HG02884 (cell line): ENCODE results near the gene PARP6.

Experiments used
- ATAC-seq: cut with Tn5 transposase; IDR thresholded peaks from one replicate; pipeline ENCODE4 v1.9.1; 2021; ENCODE audit warnings: mild to moderate bottlenecking, moderate library complexity; ENCODE audit not compliant: unreplicated experiment

The PARP6 gene

DNA sequence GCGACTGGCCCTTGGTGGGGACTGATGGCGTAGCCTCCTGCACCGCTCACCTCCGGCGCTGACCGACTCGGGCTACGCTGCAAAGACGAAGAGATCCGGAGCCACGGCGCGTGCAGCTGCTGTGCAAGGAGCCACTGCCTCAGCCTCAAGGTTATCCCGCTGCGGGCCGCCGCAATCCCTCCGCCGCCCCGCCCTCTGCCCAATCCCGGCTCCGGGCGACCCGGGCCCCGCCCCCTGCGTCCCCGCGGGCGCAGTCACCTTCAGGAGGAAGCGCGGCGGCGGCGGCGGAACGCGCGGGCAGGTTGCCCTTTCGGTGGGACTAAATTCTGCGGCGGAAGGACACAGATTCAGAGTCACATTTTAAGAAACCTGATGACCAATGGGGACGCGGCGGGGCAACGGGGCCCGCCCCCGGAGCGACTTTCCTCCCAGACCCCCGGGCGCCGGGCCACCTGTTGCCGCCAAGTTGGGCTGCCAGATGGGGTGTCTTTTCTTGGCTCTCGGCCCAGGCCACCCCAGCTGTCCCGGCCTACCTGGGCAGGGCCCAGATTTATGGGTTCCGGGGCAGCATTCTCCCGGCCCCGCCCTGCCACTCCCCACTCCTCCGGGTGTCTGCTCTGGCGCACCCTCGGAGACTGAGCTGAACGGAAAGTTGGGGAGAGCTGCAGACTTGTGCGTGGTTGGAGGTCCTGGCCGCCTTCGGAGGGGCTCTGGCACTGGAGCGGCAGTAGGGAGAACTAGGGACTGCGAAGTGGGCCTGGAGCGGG is 41.1 kb downstream of the PARP6 start, which contains the start of gene PKM:
PKM (minus strand) TSS at position 125 of the 767 bp plus-strand sequence. CDS start 12,093 bp downstream, outside the sequence.
- peak; percentile 34 for ATAC-seq

DNA sequence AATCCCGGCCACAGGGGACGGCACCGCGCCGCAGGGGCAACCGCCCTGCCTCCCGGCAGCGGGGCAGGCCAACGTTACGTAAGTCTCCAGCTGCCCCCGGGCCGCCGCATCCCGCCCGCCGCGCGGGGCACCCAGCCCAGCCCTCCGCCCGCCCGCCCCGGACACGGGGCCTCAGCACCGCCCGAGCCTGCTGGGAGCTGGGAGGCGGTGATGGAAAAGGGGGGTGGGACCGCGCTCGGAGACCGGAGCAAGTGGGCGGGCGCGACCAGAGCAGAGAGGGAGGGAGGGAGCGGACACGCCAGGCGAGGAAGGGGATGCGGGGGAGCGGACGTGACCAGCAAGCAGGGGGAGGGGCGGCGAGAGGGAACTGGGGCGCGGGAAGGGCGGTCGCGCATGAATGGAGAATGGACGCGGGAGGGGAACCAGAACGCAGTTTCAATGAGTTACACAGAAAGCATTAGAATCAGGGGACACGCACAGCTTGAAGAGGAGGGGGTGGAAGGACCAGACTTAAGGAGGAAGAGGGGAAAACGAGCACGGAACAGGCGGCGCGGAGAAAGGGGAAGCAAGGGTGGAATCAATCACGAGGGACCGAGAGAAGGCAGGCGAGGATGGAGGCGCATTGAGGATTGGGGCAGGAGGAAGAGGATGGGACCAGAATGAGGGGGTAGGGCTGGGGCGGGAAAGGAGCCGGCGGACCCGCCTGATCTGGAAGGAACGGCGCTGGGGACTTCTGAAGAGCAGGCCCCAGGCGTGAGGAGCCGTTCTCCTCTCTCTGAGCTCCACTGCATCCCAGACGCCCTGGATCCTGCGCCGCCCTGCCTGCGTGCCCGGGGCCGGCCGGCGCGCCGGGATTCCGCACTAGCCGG is 41.9 kb downstream of the PARP6 start:
- ATAC-seq, result no peak

DNA sequence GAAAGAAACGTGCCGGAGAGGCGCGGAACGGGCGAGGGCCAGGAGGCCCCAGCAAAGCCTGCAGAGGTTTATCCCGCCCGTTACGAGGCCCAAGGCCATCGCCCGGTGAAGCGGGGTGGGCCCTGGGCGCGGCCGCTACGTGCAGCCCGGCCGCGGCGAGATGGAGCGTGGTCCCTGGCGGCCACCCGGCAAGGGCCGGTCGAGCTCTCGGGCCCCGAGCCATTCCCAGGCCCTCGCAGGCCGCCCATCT is 42.5 kb downstream of the PARP6 start:
- no peak for ATAC-seq

DNA sequence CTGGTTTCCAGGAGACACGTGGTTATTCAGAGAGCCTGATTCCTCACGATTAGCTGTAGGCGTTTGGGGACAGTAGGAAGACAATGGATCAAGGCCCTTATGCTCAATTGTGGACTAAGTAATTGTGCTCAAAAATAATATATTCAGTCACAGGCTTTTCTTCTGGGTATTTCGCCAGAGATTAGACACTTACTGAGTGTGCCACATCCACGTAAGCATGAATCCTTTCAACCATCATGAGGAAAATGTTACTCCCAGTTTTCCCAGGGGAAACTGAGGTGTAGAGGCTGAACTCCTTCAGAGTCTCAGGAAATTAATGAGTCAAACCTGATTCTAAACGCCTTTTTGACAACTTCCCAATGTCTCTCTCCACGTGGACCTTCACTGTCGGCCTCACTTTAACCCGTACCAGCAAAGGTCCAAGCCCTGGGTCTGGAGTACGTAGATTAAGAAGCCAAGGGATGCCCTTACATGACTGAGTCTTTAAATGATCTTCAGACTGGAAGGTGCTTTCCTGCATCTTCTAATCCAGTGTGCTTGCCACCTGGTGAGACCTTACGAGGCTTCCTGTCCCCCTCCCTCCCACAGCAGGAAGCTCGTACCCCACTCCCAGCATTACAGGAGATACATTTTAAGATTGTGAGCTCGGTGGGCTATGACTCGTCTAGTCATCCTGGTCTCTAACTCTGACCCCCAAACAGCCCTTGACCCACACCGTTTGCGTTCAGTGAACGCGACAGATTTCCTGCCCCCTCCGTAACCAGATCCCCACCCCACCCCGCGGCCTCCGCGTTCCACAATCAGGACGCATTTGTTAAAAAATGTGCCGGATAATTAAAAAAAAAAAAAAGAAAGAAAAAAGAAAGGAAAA is 43.0 kb downstream of the PARP6 start:
- no peak for ATAC-seq

DNA sequence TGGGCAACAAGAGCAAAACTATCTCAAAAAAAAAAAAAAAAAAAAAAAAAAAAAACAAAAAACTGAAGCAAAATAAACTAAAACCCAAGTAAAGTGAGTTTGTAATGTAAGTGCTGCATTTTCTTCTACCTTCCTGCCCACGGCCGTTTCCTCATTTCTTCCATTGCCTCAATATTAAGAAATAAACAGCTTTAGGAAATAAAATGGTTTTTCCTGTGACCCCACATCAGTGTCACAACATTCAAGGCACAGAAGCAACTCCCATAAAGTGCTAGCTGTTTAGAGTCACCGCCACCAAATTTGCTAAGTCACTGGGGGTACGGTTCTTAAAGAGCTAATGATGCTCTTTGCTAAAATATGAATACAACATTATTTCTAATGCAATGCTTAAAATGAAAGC is 44.6 kb downstream of the PARP6 start:
- ATAC-seq, result no peak

DNA sequence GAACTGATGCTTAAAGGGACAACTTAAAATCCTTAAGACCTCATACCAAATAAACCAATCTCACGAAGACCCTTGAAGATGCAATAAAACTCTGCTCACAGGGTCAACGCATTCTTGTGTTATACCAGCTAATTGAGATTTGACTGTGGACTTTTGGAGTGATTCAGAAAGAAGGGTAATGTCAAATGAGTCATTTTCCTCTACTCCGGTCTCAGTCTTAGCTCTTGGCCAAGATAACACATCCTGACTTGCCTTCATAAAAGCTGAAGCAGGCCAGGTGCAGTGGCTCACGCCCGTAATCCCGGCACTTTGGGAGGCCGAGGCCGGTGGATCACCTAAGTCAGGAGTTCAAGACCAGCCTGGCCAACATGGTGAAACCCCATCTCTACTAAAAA is 45.2 kb downstream of the PARP6 start:
- ATAC-seq, result no peak

DNA sequence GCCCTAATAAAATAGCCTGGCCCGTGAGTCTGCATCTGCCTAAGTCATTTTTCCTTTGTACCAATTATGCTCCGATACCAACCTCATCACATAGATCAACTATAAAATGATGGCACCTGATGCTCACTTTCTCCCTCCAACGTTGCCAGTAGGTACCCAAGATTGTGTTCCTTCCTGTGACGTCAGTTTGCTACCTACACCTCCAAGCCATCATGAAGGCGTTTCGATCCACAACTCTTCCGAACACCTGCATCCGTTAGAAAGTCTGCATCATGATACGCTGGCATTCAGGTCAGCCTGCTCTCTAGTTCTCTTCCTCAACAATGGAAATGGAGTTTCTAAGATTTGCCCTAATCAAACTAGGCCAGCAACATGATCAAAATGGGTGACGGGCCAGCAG is 49.1 kb downstream of the PARP6 start:
- no peak for ATAC-seq

DNA sequence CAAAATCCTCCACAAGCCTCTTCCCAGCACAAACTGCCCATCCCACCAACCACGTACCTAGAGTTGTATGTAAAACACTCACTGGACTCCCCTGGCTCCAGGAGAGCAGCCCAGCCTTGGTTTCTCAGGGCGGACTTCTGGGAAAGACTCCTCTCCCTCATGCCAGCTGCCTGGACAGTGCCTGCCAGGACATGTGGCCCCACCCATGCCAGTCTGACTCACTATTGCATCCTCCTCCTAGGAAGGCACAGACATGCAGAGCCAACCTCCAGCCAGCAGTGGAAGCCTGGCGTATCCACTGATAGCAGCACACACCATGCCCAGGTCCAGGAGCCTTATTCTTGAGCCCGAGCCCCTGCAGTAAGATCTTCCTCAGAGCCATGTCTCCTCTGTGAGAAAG is 50.0 kb downstream of the PARP6 start:
- ATAC-seq, result no peak

DNA sequence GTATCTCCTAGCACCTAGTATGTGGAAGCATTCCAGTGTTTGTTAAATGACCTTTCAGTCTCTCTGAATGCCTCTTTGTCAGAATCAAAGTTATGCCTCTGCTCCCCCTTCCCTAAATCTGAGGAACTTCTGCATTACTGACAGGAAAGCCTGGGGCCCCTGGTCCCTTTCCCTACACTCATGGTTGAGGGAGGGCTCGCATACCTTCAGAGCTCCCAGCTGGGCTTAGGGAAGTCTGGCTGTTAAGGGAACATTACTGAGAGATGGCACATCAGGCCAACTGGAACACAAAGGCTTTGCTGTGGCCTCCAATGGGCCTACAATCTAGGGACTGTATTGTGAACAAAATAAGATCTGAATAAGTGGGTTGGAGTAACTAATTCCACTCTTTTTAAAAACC is 51.7 kb downstream of the PARP6 start:
- ATAC-seq, result no peak

DNA sequence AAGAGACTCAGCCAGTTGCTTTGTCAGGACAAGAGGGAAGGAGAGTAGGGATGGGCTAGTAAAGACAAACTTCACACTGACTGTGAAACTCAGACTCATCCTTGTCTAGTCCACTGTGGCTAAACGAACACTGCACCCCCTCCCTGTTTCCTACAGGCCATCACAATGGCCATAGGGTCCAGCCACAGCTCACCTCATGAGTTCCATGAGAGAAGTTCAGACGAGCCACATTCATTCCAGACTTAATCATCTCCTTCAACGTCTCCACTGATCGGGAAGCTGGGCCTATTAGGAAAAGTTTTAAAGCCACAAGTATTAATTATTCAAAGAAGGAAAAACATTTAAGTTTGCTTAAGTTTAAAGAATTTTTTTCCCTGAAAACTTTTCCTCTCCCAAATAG is 55.1 kb downstream of the PARP6 start:
- ATAC-seq, result no peak

DNA sequence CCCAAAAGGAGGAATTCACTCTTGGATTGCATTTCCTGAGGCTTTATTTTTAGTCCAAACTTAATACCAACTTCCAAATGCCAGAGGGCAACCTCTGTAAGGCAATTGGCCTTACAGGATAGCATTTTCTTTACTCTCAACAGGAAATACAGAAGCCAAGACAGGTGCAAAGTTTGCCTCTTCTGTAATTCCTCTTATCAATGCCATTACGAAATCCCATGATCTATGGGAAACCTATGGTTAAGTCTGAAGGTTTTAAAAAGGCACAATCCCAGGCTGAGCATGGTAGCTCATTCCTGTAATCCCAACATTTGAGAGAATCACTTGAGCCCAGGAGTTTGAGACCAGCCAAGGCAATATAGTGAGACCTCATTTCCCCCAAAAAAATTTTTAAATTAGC is 56.3 kb downstream of the PARP6 start:
- ATAC-seq, result no peak

DNA sequence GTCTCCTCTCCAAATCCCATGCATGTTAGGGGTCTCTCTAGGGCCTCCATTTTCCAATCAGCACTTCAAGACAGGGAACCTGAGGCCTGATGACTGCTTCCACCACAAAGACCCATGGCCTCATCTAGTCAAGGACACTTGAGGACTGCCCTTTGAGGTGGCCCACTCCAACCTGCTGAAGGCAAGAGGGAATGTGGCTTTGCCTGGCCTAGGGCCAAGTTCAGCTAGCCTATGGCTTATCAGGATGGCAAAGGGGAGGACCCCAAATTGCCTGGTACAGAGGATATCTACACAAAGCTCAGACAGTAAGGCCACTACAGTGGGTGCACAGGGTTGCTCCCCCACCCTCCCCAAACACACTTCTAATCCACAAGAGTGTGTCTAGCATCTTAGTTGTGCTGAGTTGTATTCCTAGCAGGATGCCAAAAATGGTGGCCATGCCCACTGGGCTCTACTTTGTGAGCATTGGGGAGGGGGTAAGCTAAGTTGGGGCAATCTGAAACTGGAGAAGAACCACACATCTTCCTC is 64.7 kb downstream of the PARP6 start:
- ATAC-seq, result no peak

DNA sequence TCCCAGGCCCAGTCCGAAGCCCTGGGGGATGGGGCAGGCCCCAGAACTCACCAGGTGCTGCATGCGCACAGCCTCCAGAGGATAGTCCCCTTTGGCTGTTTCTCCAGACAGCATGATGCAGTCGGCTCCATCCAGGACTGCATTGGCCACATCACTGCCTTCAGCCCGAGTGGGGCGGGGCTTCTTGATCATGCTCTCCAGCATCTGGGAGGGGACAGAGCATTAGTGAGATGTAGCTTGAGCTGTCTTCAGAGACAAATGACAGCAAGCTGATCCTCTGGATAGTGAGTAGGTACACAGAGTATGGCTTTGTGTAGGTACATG is 65.7 kb downstream of the PARP6 start:
- ATAC-seq, result no peak

DNA sequence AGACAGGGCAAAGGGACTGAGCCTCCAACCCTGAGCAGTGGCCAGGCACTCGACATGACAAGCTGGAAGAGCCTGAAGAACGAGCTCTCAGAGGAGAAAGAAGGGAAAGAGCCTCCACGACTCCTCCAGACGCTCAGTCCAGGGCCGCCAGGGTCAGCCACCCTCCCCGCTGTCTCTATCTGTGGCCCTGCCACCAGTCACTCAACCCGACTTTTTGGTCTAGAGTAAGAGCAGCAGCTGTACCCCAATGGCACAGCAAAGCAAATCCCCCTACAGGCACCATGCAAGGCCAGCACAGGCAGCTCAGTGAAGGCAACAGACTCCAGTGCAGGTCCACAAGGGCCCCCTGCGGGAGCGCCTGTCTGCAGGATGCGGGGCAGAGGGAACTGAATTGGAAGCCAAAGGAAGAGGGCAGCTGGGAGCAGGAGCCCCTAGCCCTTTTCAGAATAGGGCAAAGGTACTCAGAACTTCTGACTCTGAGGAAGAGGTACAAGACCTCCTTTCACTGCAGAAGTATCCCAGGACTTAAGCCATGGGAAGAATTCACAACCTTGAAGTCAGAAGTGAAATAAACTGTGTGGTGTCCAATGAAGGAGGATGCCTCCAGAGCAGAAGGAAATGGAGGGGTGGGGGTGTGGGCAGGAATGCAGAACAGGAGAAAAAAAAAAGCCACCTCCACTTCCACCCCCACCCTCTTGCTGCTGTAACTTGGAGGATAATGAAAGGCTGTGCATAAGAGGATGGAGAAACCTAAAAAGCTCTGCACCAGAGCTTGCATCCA is 66.3 kb downstream of the PARP6 start:
- ATAC-seq, result no peak

DNA sequence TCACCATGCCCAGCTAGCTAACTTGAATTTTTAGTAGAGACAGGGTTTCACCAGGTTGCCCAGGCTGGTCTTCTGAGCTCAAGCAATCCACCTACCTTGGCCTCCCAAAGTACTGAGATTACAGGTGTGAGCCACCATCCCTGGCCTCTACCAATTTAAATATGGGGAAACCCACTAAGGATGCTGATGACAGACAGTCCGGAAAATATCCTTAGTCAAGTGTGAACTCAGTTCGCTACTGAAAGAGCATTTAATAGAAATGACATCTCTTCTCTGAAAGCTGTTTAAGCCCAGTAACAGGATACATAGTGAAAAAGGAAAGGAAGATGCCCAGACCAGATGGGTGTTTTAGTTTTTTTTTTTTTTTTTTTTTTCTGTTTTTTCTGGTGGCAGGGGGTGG is 67.1 kb downstream of the PARP6 start:
- no peak for ATAC-seq

DNA sequence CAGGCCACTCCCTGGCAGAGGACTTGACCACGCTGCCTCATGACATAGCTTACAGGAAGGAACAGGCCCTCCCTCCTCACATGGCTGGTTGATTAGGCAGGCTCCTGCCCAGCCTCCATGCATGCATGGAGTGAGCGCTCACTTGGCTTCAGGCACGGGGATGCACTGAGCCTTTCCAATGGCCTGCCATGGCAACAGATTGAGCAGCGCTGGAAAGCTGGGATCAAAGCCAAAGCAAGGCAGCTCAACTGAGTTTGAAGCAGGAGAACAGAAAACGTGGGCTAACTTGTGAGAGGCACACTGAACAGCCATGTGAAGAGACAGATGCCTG is 68.9 kb downstream of the PARP6 start:
- ATAC-seq, result no peak

DNA sequence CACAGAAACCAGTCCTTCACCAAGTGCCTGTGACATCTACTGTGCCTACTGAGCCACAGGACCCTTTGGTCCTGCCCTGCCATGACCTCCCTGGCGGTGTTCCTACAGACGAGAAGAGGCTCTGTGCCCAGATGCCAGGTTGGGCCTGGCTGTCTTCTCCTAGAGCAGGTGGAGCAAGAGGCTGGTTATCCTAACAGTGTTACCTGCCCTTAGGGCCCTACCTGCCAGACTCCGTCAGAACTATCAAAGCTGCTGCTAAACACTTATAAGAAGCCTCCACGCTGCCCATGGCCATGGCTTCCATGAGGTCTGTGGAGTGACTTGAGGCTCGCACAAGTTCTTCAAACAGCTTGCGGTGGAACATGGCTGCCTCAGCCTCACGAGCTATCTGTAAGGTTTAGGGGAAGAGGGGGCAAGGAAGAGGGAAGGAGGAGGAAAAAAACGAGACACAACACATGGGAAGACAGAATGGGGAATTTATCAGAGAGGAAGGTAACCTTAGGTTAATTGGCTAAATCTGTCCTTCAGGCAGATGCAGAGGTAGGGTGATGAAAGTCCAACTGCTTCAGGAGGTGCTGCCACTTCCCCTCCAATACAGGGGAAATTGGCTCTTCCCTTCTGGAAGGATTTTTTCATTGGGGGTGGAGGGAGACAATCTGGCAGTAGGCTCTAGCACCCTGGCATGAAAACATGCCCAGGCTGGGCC is 69.4 kb downstream of the PARP6 start:
- ATAC-seq, result no peak

DNA sequence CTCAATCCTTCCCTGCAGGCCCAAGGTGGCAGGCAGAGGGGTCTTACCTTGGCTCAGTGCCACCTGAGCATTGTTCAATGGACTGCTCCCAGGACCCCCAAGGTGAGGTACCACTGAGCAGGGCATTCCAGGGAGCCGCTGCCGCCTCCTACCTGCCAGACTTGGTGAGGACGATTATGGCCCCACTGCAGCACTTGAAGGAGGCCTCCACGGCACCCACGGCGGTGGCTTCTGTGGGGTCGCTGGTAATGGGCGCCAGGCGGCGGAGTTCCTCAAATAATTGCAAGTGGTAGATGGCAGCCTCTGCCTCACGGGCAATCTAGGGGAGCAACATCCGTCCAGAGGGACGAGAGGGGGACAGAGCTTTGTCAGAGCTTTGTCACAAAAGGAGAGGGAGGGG is 70.1 kb downstream of the PARP6 start:
- ATAC-seq, result no peak

DNA sequence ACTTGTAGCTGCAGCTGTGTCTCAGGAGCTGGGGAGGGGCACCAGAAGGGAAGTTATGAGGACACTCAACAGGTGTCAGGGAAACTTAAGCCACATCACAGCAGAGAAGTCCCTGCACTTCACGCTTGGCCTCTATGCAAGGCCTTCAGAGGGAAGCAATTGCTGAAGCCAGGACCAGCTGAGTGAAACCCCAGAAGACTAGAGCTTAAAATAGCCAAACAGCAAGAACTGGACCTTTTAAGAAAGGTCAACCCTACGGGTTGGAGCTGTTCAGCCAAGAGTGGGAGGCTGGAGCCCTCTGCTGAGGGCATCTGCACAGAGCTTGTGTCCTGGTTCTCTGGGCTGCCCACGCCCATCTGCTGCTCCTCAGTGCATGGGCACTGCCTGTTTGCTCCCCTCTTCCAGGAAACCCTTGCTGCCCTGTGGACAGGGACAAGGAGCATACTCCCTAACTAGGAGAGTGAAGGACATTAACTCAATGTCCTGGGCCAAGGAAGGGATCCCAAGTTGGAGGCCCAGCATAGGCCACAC is 70.9 kb downstream of the PARP6 start:
- ATAC-seq, result no peak
